Non-pigmented ciliary epithelial cell (primary cell): ENCODE results near the gene COPA.

Experiments
- DNase-seq: peaks from one replicate; pipeline ENCODE4 v3.0.0-alpha.2; 2010; ENCODE audit warnings: low read depth

COPA gene

DNA sequence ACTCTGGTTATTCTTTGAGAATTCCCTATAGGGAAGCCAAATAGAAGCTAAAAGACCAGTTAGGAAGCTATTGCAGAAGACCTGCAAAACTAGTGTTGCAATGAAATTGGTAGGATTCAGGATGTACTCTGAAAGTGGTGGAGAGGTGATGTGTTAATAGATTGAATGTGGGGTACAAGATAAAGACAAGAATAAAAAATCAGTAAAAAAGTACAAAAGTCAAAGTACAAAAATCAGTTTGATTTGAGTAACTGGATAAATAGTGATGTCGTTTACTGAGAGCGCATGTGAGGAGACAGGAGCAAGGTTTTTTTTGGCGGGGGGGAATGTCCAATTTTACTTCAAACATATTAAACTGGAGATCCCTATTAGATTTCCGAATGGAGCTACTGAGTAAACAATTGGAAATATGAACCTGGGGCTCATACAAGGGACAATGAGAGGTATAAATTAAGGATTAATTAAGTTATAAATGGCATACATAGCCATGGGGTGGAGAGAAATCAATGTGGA, 78.2 kb downstream of the COPA start:
- no peak for DNase-seq

- DNase-seq, result peak; percentile 91
Measured at GRCh38 chr1:160261893-160262794, 80.9 kb downstream of the COPA start, which contains the start of gene DCAF8. DCAF8 (minus strand) TSS chr1:160262549; CDS start chr1:160244008, 18,541 bp downstream.

GRCh38 chr1:160261556-160261892, 81.5 kb downstream of the COPA start:
- DNase-seq, result peak; percentile 63

DNA sequence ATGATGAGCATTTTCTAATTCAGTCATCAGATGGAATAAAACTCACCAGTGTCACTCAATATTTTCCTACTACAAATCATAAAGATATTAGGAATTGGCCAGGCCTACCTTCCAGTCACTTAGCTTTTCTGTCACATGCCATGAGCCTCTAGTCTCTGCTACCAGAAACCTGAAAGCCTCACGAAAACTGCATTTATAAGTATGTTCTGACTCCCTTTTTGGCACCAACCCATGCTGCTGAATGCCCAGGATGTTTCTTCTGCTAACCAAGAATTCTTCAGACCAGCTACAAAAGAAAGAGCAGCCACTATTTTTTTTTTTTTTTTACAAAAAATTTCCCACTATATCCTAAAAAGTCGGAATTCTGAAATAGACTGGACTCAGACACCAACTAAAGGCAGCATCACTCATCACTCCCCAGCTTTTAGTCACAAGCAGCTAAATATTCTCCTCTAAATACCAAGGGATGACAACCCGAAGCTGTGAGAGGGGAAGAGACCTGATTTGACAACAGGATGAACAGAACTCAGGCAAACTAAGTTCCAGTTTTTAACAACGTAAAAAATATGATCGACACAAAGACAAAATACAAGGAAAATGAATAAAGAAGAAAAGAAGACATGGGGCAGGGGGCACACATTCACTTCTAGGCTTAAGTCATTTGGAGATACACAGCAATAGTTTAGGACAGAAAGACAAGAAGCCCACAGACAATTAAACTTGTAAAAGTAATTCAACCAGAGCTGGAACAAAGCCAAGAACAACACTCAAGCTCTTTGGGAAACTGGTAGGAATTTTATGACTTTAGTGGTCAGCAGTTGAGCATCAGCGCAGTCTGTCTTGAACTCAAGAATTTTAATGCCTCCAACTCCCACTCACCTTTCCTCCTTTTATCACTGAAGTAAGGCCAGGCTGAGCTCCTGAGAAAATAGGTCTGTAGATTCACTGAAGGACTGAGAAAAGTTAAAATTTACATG, 82.4 kb downstream of the COPA start:
- DNase-seq, result peak; percentile 87

- DNase-seq, result no peak
Measured at GRCh38 chr1:160258177-160258798, 84.8 kb downstream of the COPA start.

DNA sequence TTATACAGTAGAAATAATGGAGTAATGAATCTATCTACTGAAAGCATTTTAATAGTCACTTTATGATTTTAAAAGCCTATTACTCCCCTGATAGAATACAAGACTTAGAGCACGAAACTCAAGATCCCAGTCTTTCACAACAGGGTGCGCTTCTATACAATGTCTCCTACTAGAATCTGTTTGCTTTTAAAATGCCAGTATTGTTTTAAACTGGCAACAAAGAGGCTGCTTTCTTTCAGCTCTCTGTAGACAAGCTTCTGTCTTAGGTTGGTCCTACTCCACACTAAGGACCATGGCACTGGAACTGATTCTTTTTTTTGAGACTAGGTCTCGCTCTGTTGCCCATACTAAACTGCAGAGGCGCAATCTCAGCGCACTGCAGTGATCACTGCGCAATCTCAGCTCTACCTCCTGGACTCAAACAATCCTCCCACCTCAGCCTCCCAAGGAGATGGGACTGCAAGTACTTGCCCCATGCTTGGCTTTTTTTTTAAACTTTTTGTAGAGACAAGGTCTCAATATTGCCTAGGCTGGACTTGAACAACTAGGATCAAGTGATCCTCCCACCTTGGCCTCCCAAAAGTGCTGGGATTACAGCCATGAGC, 85.5 kb downstream of the COPA start:
- DNase-seq, result no peak

DNA sequence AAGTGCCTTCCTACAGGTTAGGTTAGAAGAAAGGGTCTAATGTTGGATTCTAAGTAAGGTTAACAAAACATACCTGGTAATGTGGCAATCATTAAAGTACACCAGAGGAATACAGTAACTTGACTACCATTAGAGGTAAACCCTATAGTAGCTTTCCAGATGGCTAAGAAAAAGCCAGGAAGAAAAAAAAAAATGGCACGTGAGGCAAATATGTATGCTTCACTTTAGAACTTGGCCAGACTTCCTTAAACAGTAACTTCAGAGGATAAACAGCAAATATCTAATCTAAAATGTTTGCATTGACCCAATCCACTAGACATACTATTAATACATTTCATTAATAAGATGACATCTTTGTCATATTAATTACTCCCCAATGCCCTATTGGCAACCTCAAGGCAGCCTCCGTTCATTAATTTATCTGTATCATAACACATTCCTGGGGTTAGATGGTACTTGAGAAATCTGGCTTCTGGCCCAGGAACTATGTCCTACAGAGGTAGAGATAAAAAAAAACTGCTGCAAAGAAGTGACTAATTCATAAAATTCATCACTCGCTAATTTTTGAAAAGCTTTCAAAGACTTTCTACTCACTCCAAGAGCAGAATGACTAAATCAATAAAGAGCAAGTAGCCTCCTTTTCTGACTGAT, 86.5 kb downstream of the COPA start:
- DNase-seq, result peak; percentile 48

DNA sequence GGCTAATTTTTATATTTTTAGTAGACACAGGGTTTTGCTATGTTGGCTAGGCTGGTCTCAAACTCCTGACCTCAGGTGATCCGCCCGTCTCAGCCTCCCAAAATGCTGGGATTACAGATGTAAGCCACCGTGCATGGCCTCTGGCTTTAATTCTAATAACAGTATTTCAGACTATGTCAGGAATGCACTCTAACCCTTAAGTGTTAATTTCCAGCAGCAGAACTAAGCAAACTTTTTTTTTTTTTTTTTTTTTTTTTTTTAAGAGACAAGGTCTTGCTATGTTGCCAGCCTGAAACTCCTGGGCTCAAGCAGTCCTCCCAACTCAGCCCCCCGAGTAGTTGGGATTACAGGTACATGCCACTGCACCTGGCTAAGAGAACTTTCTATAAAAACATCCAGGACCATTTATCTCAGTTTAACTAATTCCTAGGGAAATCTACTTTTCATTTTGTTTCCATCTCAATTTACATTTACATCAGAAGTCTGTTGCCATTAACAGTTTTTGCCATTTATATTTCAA, 87.2 kb downstream of the COPA start:
- no peak for DNase-seq

DNA sequence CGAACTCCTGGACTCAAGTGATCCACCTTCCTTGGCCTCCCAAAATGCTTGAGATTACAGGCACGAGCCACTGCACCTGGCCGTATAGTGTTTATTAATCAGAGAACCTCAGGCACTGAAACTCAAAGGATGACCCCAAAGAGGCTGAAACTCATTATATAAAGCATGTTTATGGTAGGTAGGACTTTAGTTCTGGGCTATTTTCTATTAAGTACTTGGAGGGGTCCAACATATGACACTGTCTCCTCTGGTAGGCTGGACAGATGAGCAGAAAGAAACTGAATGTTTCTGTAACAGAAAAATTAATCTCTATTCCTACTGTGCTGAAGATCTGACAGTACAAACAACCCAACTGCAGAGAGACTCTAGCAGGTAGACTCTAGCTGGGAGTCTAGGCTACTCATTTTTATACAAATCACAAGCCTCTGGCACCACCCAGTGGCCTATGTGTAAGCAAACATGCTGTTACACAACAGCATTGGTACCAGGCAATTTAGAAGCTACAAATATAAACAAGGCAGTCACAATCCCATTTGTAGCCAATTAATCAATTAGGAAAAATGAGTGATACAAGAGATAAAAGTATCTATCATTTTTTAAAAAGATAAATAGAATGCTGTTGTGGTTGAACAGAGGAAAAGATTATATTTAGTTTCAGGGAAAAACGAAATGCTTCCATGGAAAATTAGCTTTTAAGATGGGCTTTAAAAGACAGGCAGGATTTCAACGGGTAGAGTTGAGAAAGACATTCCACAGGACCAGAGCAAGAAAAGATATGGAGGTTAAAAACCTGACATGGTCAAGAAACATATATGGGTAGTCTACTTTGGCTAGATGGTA, 91.1 kb downstream of the COPA start:
- peak; percentile 30 for DNase-seq

- DNase-seq, result no peak
Measured at GRCh38 chr1:160251011-160251410, 92.0 kb downstream of the COPA start.

DNA sequence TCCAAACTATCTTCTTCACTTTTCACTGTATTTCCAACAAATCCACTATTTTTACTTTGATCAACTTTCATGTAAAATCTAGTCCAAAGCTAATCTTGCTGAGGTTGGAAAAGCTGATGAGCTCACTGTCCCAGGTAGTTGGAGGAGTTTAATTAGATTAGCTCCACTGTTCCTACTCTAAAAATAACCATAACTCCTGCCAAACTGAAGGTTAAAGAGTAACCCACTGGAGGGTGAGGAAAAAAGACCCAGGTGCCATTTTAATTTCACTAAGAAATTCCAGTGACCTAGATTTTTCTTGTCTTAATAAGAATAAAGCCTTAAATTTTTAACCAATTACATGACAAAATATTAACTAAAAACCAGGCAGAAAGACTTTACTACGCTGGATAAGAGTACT, 96.0 kb downstream of the COPA start:
- DNase-seq, result no peak

DNA sequence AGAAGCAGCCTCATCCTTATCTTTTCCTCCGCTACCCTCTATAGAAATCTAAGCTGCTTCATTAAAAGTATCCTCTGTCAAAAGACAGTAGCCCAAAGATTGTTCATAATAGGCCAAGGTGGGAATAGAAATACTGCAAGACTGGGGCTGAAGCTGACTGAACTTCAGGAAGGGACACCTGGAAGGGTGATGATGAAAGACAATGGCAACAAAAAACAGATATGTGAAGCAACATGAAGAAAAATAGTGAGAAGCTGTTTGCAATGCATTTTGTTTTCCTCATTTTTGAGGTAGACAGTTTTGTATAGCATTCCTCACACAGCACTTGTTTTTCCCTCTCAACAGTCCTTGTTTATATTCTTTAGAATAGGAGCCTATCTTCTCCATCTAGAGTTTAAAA, 97.6 kb downstream of the COPA start:
- DNase-seq, result no peak

- DNase-seq, result no peak
Measured at GRCh38 chr1:160244209-160244608, 98.8 kb downstream of the COPA start.

DNA sequence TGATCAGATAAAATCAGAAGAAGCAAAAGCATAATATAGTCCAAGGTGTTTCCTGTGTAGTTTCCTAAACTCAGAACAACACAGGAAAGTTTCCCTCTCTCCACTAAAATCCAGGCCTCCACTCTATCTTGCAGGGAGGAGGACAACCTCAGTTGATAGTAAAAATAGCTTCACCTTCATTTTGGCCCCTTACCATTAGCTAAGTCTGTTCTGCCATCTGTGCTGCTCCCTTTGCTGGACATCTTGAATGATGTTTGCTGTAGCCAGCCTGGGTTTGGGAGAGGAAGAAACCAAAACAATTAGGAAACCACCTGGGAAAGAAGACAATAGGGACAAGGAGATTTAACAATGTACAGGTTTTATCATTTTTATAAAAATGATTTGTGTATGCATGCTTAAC, 99.3 kb downstream of the COPA start:
- no peak for DNase-seq

- DNase-seq, result no peak
Measured at GRCh38 chr1:160239582-160240299, 103.3 kb downstream of the COPA start.
